Activated T-cell treated with anti-CD3 and anti-CD28 coated beads, Interleukin-2, amount 50 U/mL, for 4 hours (primary cell): ENCODE results near the gene CDK15. TPM values are rescaled to one million over a fixed set of nuclear protein-coding genes. Genes with fewer than 3 reads are reported as not detected.

ENCODE experiments used
- ATAC-seq, 2 donors: fragments of 200-7000 bp; cut with Tn5 transposase; one replicate each; pipeline ENCODE4 v1.10.0; 2021
- DNase-seq: peaks from one replicate; pipeline ENCODE4 v3.0.0-alpha.2; 2020
- H3K27me3 Mint-ChIP-seq: one replicate; pipeline ENCODE4 v1.8.0; 2021; ENCODE audit warnings: low read depth, mixed read lengths
- H3K36me3 Mint-ChIP-seq: one replicate; pipeline ENCODE4 v1.8.0; 2022; ENCODE audit warnings: mixed read lengths; ENCODE audit not compliant: insufficient read depth
- H3K4me1 Mint-ChIP-seq: one replicate; pipeline ENCODE4 v1.8.0; 2021; ENCODE audit warnings: low read depth, mixed read lengths
- H3K4me3 Mint-ChIP-seq: one replicate; pipeline ENCODE4 v1.8.0; 2021; ENCODE audit warnings: mild to moderate bottlenecking, moderate library complexity, mixed read lengths
- H3K9me3 Mint-ChIP-seq: one replicate; pipeline ENCODE4 v1.8.0; 2021; ENCODE audit warnings: mixed read lengths
- total RNA-seq, 3 donors: library from RNA; stranded (reverse); gene quantifications; one replicate each; pipeline ENCODE4 v1.2.1, GENCODE V29; 2021

CDK15 gene
- total RNA-seq, 3 donors from 2014 or later: not detected

DNA sequence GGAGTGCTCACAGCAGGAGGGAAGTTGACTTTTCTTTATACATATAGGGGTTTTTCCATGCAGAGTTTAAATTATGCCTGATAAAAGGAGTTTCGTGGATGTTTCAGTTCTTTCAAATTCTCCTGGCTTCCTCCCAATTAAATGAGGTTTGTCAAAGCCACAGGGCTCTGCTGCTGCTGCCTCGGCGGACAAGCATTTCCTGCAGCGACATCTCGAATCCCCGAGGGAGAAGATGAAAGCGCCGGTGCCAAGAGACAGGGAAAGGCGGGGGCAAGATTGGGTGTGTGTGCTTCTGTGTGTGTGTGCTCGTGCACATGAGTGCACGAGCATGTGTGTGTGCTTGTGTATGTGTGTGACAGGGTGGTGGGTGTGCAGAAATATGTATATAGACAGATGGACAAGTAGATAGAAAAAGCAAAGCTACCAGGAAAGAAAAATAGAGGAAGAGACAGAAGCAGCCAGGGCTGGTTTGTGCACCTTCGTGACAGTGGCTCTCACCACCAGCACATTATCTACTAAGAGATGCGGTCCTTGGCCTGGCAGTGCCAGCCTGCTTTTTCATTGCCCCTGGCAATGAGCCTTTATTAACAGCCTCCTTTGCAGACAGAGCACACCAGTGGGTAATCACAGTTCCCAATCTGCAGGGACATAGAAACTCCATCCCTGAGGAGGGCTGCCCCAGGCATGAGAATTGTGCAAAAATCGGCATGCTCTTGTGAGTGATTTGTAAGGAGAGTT lies 76.2 kb downstream of the CDK15 start:
- Mint-ChIP-seq H3K9me3 (no peaks in the 10 kb centered on the region), H3K36me3 (no peaks in the 10 kb centered on the region), H3K4me1 (peaks cover 9% of the 10 kb centered on the region), H3K27me3 (peaks cover 44% of the 10 kb centered on the region), H3K4me3 (peak overlapping the region; percentile 2)
- DNase-seq (no peak), ATAC-seq (no peak)

DNA sequence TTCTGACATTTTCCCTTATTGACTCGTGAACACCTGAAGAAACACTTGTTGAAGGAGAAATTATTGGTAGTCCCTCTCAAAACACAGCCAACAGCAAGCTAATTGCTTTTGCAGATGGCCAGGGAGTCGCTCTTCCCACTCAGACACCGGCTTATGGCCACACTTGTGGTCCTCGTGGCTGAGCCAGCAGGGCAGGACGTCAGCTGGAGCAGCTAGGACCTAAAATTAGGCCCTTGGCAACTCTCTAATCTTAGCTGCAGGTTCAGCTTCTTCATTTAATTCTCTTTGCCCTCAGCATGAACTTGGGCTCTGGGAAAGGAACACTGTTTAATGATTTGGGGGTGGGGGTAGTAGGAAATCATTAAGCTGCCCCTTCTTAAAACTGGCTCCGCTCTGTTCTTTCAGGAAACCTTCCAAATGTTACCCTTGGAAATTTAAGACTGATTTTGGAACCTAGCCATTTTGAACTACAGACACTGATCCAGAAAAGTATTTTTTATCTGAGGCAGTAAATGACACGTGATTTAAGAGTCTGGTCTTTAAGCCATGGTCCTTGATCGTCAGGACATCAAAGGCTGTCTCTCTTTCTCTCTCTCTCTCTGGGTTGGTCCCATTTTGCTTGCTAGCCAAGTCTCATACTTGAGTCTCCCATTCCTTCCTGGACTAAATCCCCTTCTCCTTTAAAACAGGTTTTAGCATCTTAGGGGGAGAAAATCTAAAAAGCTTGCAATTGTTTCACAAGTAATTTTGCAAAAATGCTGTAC lies 77.5 kb downstream of the CDK15 start:
- H3K4me1 Mint-ChIP-seq: peaks cover 9% of the 10 kb centered on the region
- DNase-seq (no peak), ATAC-seq (no peak)
- H3K4me3 Mint-ChIP-seq: no peak overlapping the region
- no peaks in the 10 kb centered on the region for H3K36me3 Mint-ChIP-seq
- peaks cover 56% of the 10 kb centered on the region for H3K27me3 Mint-ChIP-seq
- no peaks in the 10 kb centered on the region for H3K9me3 Mint-ChIP-seq

- ATAC-seq: no peak
Measured at GRCh38 chr2:201886504-201886903, 80.2 kb downstream of the CDK15 start.

GRCh38 chr2:201887773-201888425 lies 81.6 kb downstream of the CDK15 start:
- no peaks in the 10 kb centered on the region for H3K4me1 Mint-ChIP-seq
- DNase-seq (no peak), ATAC-seq (no peak)
- no peak overlapping the region for H3K4me3 Mint-ChIP-seq
- peaks cover 45% of the 10 kb centered on the region for H3K27me3 Mint-ChIP-seq
- H3K9me3 Mint-ChIP-seq: no peaks in the 10 kb centered on the region
- H3K36me3 Mint-ChIP-seq: no peaks in the 10 kb centered on the region

More at GRCh38 chr2:201886504-201886903, 80.2 kb downstream of the CDK15 start:
- no peak overlapping the region for H3K4me3 Mint-ChIP-seq
- no peaks in the 10 kb centered on the region for H3K36me3 Mint-ChIP-seq
- DNase-seq: no peak
- H3K9me3 Mint-ChIP-seq: no peaks in the 10 kb centered on the region
- peaks cover 8% of the 10 kb centered on the region for H3K4me1 Mint-ChIP-seq
- peaks cover 54% of the 10 kb centered on the region for H3K27me3 Mint-ChIP-seq

DNA sequence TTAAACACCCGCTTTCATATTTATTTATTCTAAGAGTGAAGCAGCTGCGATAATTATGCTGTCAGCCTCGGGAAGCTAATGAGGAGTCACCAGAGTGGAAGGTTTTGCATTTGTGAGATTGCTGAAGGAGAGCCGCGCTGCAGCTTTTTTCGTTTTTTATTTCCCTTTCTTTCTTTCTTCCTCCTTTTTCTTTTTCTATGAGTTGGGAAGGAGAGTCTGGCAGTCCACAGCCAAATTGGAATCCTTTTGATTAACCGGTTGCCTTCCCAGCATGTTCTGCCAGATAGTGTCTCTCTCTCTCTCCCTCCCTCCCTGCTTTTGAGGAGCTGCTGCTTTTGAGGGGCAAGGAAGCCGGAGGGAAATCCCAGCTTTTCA lies 82.1 kb downstream of the CDK15 start:
- Mint-ChIP-seq H3K4me1 (no peaks in the 10 kb centered on the region), H3K36me3 (no peaks in the 10 kb centered on the region), H3K27me3 (peaks cover 45% of the 10 kb centered on the region), H3K9me3 (no peaks in the 10 kb centered on the region), H3K4me3 (no peak overlapping the region)
- ATAC-seq (no peak), DNase-seq (no peak)

DNA sequence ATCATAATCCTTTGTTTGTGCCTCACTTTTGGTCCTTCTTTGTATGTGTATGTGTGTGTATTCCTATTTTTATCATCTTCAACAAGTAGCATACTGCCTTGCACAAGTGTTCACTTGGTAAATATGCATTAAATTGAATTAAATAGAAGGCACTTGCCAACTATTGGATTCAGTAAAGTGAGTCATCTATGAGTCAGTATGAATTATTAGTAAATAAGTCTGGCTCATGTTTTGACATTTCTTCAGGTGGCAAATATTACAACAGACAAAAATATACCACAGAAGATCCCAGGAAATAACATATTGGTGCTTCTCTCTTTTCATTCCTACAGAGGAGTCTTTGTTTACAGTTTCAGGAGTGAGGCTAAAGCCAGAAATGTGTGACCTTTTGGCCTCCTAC lies 84.1 kb downstream of the CDK15 start:
- no peak overlapping the region for H3K4me3 Mint-ChIP-seq
- peaks cover 35% of the 10 kb centered on the region for H3K27me3 Mint-ChIP-seq
- ATAC-seq (no peak), DNase-seq (no peak)
- H3K36me3 Mint-ChIP-seq: no peaks in the 10 kb centered on the region
- no peaks in the 10 kb centered on the region for H3K4me1 Mint-ChIP-seq
- H3K9me3 Mint-ChIP-seq: no peaks in the 10 kb centered on the region

DNA sequence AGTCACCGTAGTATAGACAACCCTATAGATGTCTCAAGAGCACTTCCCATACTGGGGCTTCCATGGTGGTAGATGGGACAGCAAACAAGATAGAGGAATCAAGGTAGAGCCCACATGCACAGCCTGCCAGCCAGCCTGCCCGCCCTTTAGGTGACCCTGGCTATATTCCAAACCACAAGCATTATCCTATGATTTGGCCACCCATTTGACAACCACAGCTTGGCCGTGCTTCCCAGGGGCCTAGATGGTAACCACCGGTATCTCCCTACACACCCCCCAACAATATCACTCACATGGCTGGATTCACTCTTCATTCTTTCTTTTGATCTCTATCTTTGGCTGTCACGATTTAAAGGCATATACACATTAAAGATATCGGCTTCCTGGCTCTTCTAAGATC lies 85.3 kb downstream of the CDK15 start:
- no peak for DNase-seq
- H3K9me3 Mint-ChIP-seq: no peaks in the 10 kb centered on the region
- peaks cover 32% of the 10 kb centered on the region for H3K27me3 Mint-ChIP-seq
- no peak overlapping the region for H3K4me3 Mint-ChIP-seq
- H3K4me1 Mint-ChIP-seq: no peaks in the 10 kb centered on the region
- ATAC-seq: no peak
- H3K36me3 Mint-ChIP-seq: no peaks in the 10 kb centered on the region

DNA sequence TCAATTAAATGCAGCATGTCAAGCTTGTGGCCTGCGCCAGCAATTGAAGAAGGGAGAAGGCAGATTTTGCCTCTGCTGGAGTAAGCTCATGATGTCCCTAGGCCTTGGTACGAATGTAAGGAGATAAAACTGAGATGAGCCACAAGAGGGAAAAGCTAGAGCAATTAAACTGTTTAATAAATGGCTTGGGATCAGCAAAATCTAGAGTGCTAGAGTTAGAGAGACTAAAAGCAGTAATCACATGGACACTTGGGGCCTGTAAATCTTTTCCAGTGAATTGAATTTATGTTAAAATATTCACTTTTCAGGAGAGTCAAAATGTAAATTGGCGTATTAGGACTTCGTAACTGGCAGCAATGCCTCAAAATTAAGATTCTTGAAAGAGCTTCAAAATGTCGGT lies 86.2 kb downstream of the CDK15 start:
- H3K9me3 Mint-ChIP-seq: no peaks in the 10 kb centered on the region
- H3K36me3 Mint-ChIP-seq: no peaks in the 10 kb centered on the region
- no peak for ATAC-seq
- H3K27me3 Mint-ChIP-seq: peaks cover 30% of the 10 kb centered on the region
- H3K4me3 Mint-ChIP-seq: no peak overlapping the region
- DNase-seq: no peak
- no peaks in the 10 kb centered on the region for H3K4me1 Mint-ChIP-seq

- Mint-ChIP-seq H3K9me3 (no peaks in the 10 kb centered on the region), H3K27me3 (peaks cover 19% of the 10 kb centered on the region), H3K4me3 (no peak overlapping the region), H3K36me3 (no peaks in the 10 kb centered on the region), H3K4me1 (no peaks in the 10 kb centered on the region)
- no peak for DNase-seq
- no peak for ATAC-seq
Measured at GRCh38 chr2:201900362-201900761, 94.0 kb downstream of the CDK15 start.

- peaks cover 23% of the 10 kb centered on the region for H3K27me3 Mint-ChIP-seq
- no peak for ATAC-seq
- H3K9me3 Mint-ChIP-seq: no peaks in the 10 kb centered on the region
- no peak overlapping the region for H3K4me3 Mint-ChIP-seq
- H3K36me3 Mint-ChIP-seq: no peaks in the 10 kb centered on the region
- no peak for DNase-seq
- H3K4me1 Mint-ChIP-seq: no peaks in the 10 kb centered on the region
Measured at GRCh38 chr2:201901786-201902185, 95.4 kb downstream of the CDK15 start.

DNA sequence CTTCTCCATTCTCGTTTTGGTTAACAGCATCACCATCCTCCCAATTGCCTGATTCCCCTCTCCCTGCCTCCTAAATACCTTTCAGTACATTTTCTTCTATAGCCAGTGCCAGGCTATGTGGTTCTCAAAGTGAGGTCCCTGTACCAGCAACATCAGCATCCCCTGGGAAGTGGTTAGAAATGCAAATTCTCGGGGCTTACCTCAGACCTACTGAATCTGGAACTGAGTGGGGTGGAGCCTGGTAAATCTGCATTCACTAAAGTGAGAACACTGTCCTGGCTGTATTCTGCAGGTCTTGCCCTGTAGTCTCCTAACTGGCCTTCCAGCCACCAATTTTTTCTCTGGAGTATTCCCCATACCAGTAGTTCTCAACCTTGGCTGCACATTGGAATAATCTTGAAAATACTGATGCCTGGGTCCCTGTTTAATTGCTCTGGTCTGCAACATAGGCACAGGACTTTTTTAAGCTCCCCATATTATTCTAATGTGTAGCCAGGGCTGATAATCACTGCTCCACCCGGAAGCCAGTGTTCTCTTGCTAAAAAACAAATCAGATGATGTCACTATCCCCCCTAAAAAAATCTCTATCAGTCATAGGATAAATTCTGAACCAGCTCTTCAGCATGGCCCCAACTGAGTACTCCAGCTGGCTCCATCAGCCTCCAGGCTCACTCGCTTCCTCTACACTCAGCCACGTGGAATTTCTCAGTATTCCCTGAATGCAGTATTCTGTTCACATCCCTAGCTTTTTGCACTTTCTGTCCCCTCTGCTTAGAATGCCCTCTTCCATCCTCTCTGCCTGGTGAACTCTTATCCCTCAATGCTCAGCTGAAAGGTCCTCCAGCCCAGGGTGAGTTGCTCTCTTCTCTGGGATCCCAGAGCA lies 98.4 kb downstream of the CDK15 start:
- peaks cover 3% of the 10 kb centered on the region for H3K4me1 Mint-ChIP-seq
- no peaks in the 10 kb centered on the region for H3K36me3 Mint-ChIP-seq
- DNase-seq: no peak
- peaks cover 16% of the 10 kb centered on the region for H3K27me3 Mint-ChIP-seq
- H3K4me3 Mint-ChIP-seq: no peak overlapping the region
- no peak for ATAC-seq
- no peaks in the 10 kb centered on the region for H3K9me3 Mint-ChIP-seq

GRCh38 chr2:201906777-201907562 lies 100.6 kb downstream of the CDK15 start:
- no peaks in the 10 kb centered on the region for H3K36me3 Mint-ChIP-seq
- no peak overlapping the region for H3K4me3 Mint-ChIP-seq
- H3K9me3 Mint-ChIP-seq: no peaks in the 10 kb centered on the region
- peaks cover 7% of the 10 kb centered on the region for H3K4me1 Mint-ChIP-seq
- H3K27me3 Mint-ChIP-seq: peaks cover 10% of the 10 kb centered on the region
- ATAC-seq: no peak
- no peak for DNase-seq

DNA sequence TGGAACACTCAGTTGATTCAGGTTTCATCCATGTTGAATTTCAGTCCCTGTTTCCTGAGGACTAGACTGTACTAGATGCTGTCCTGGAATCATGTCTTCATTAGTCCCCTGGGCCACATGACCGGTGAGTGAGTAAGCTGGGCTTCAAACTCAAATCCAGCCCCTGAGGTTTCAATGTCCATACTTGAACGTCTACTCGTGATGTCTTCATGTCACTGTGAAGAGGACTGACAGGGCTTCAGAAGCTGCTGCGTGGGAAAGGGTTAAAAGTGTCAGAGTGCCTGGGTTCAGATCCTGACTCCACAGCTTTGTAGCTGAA lies 101.2 kb downstream of the CDK15 start:
- ATAC-seq (no peak), DNase-seq (no peak)
- Mint-ChIP-seq H3K4me3 (no peak overlapping the region), H3K27me3 (peaks cover 10% of the 10 kb centered on the region), H3K9me3 (no peaks in the 10 kb centered on the region), H3K36me3 (no peaks in the 10 kb centered on the region), H3K4me1 (peaks cover 7% of the 10 kb centered on the region)
